Skeletal muscle satellite cell (primary cell): ENCODE results near the gene ACOT8.
"Not testable (repeated sequence)": the region's sequence is repeated elsewhere in the genome, so short reads cannot be mapped to it uniquely, and the experiment has no call there.

Source experiments
- H3K27me3 ChIP-seq: 2 replicates; pipeline ENCODE4 v1.7.0; 2013; ENCODE audit warnings: low read length; ENCODE audit not compliant: control insufficient read depth, insufficient read depth
- H3K36me3 ChIP-seq: 2 replicates; pipeline ENCODE4 v1.7.0; 2013; ENCODE audit warnings: mild to moderate bottlenecking, control low read depth, low read length; ENCODE audit not compliant: insufficient read depth
- H3K4me1 ChIP-seq: 2 replicates; pipeline ENCODE4 v1.7.0; 2013; ENCODE audit warnings: low read length; ENCODE audit not compliant: control insufficient read depth, insufficient read depth
- H3K4me2 ChIP-seq: 2 replicates; pipeline ENCODE4 v1.7.0; 2013; ENCODE audit warnings: mild to moderate bottlenecking, low read length
- H3K4me3 ChIP-seq: 2 replicates; pipeline ENCODE4 v1.7.0; 2013; ENCODE audit warnings: low read length
- H3K9ac ChIP-seq: 2 replicates; pipeline ENCODE4 v1.7.0; 2013; ENCODE audit warnings: mild to moderate bottlenecking, low read depth, low read length, moderate library complexity
- H3K9me3 ChIP-seq: replicated peaks from 2 replicates; pipeline ENCODE4 v1.7.0; 2013; ENCODE audit warnings: mild to moderate bottlenecking, control low read depth, low read length

Gene ACOT8

DNA sequence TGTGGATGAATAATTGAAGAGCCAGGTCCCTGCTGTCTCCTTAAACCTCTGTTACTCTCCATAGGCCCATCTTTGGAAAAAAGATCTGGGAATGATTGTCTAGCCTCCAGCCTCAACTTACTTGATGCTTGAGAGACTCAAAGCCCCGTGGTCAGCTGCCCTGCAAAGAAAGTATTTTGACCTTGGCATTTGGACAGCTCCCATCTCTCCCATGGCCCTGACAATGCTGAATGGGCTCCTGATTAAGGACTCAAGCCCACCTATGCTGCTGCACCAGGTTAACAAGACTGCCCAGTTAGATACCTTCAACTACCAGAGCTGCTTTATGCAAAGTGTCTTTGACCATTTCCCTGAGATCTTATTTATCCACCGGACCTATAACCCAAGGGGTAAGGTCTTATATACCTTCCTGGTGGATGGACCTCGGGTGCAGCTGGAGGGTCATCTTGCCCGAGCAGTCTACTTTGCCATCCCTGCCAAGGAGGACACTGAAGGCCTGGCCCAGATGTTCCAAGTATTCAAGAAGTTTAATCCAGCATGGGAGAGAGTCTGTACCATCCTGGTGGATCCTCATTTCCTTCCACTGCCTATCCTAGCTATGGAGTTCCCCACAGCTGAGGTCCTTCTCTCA, 25.4 kb upstream of the ACOT8 start:
- Histone ChIP-seq H3K4me3 (no peak overlapping the region), H3K36me3 (peaks cover 29% of the 10 kb centered on the region)

GRCh38 chr20:45880988-45881788, 24.0 kb upstream of the ACOT8 start, which contains the start of gene ZSWIM1:
Gene ZSWIM1 (plus strand): TSS chr20:45881227. CDS start chr20:45882593, 1,366 bp downstream.
- Histone ChIP-seq H3K36me3 (peaks cover 31% of the 10 kb centered on the region), H3K4me3 (peak within 1 kb of the TSS; percentile 91), H3K4me1 (peaks cover 12% of the 10 kb centered on the region), H3K9me3 (no peaks in the 10 kb centered on the region), H3K4me2 (peak within 1 kb of the TSS; percentile 97), H3K27me3 (no peaks in the 10 kb centered on the region), H3K9ac (peak within 1 kb of the TSS; percentile 94)

More for the DNA sequence above, 25.4 kb upstream of the ACOT8 start:
- Histone ChIP-seq H3K9me3 (no peaks in the 10 kb centered on the region), H3K27me3 (no peaks in the 10 kb centered on the region), H3K4me1 (peaks cover 12% of the 10 kb centered on the region), H3K9ac (no peak overlapping the region), H3K4me2 (no peak overlapping the region)

- H3K4me3 ChIP-seq = no peak overlapping the region
- peaks cover 3% of the 10 kb centered on the region for H3K4me1 ChIP-seq
- H3K4me2 ChIP-seq = no peak overlapping the region
- peaks cover 22% of the 10 kb centered on the region for H3K36me3 ChIP-seq
- H3K27me3 ChIP-seq = no peaks in the 10 kb centered on the region
- H3K9ac ChIP-seq = no peak overlapping the region
- H3K9me3 ChIP-seq = no peaks in the 10 kb centered on the region
These were observed 21.0 kb upstream of the ACOT8 start for GRCh38 chr20:45878076-45878761.

- H3K27me3 ChIP-seq = no peaks in the 10 kb centered on the region
- H3K36me3 ChIP-seq = peaks cover 14% of the 10 kb centered on the region
- H3K9me3 ChIP-seq = no peaks in the 10 kb centered on the region
- no peak overlapping the region for H3K4me2 ChIP-seq
- H3K9ac ChIP-seq = no peak overlapping the region
- no peak overlapping the region for H3K4me3 ChIP-seq
- H3K4me1 ChIP-seq = no peaks in the 10 kb centered on the region
These were observed 17.4 kb upstream of the ACOT8 start for GRCh38 chr20:45874576-45874975.

- not testable (repeated sequence) for H3K27me3 ChIP-seq, H3K4me1 ChIP-seq, H3K9ac ChIP-seq, H3K9me3 ChIP-seq, H3K4me3 ChIP-seq, H3K4me2 ChIP-seq
- peaks cover 14% of the 10 kb centered on the region for H3K36me3 ChIP-seq
These were observed 16.9 kb upstream of the ACOT8 start for GRCh38 chr20:45874104-45874481.

- Histone ChIP-seq H3K36me3 (peaks cover 14% of the 10 kb centered on the region), H3K4me2 (no peak overlapping the region), H3K27me3 (no peaks in the 10 kb centered on the region), H3K9me3 (no peaks in the 10 kb centered on the region), H3K4me3 (no peak overlapping the region), H3K9ac (no peak overlapping the region), H3K4me1 (no peaks in the 10 kb centered on the region)
These were observed 16.4 kb upstream of the ACOT8 start for GRCh38 chr20:45873409-45874103.

DNA sequence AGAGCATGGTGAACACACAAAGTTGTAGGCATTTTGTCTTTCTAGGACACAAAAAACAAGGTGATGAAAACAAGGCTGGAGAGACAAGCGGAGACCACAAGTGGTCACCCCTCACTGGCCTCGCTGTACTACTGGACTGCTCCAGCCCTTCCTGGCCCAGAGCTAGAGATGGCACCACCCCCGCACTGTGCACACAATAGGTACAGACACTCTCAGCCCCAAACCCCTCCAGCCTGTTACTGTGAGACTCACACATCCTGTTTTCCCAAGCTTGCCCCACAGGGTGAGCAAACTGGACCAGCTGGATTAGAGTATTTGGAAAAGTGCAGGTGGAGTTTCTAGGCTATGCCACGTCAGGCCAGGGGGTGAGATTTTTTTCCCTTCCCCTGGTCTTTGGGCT, 15.4 kb upstream of the ACOT8 start:
- H3K4me1 ChIP-seq = peaks cover 7% of the 10 kb centered on the region
- H3K36me3 ChIP-seq = peaks cover 8% of the 10 kb centered on the region
- H3K9ac ChIP-seq = no peak overlapping the region
- H3K4me3 ChIP-seq = no peak overlapping the region
- no peaks in the 10 kb centered on the region for H3K27me3 ChIP-seq
- no peaks in the 10 kb centered on the region for H3K9me3 ChIP-seq
- no peak overlapping the region for H3K4me2 ChIP-seq

DNA sequence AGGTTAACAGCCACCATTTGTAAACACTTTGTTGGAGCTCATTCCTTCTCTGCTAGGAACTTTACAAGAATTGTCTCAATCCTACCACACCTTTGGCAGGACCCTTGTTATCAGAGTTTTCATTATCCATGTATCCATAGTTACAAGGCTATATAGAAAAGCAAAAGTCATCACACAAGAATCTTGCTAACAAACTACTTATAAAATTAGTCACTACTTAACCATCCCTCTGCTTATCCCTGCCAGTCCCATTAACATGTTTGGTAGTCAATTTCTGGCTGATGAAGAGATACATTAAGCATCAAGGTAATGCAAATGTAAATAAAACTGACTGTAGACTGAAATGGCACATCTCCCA, 10.6 kb upstream of the ACOT8 start:
- Histone ChIP-seq H3K9ac (peak overlapping the region; percentile 41), H3K4me2 (peak overlapping the region; percentile 48), H3K4me1 (peaks cover 12% of the 10 kb centered on the region), H3K27me3 (no peaks in the 10 kb centered on the region), H3K9me3 (no peaks in the 10 kb centered on the region), H3K4me3 (no peak overlapping the region), H3K36me3 (no peaks in the 10 kb centered on the region)

DNA sequence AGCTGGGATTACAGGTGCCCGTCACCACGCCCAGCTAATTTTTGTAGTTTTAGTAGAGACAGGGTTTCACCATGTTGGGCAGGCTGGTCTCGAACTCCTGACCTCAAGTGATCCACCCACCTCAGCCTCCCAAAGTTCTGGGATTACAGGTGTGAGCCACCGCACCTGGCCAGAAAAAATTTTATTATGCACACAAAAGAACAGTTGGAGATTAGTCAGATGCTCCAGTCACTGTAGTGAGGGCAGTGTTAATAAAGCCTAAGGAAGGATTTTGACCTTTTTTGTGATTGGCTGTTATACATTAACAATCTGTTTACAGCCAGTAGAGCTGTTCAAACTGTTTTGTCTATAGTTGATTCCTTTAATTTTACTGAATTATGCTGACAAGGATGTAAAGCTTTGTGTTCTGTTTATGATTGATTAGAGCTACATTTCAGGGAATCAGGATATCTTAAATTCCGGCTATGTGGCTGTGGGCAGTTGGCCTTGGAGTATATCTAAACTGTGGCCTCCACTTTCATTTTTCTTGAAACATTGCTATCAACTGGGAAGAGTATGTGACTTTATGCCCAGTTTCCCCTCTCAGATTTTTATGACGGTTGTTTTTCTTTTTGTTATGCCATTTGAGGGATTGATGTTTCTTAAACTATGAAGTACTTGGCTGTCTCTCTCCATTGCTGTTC, 10.1 kb upstream of the ACOT8 start:
- no peaks in the 10 kb centered on the region for H3K27me3 ChIP-seq
- peak overlapping the region; percentile 48 for H3K4me2 ChIP-seq
- peaks cover 12% of the 10 kb centered on the region for H3K4me1 ChIP-seq
- H3K4me3 ChIP-seq = no peak overlapping the region
- H3K9me3 ChIP-seq = no peaks in the 10 kb centered on the region
- H3K36me3 ChIP-seq = no peaks in the 10 kb centered on the region
- H3K9ac ChIP-seq = peak overlapping the region; percentile 41

DNA sequence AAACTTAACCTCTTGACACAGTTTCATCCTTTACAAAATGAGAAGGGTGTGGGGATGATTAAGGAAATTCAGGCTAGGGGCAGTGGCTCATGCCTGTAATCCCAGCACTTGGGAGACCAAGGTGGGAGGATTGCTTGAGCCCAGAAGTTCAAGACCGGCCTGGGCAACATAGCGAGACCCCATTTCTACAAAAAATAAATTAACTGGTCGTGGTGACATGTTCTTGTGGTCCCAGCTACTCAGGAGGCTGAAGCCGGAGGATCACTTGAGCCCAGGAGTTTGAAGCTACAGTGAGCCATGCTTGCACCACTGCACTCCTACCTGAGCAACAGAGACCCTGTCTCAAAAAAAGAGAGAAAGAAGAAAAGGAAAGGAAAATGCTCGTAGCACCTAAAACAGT, 9.3 kb upstream of the ACOT8 start:
- H3K9ac ChIP-seq = no peak overlapping the region
- H3K36me3 ChIP-seq = no peaks in the 10 kb centered on the region
- H3K9me3 ChIP-seq = no peaks in the 10 kb centered on the region
- no peaks in the 10 kb centered on the region for H3K27me3 ChIP-seq
- no peak overlapping the region for H3K4me3 ChIP-seq
- no peak overlapping the region for H3K4me2 ChIP-seq
- H3K4me1 ChIP-seq = peaks cover 12% of the 10 kb centered on the region
